GM18520 (cell line): ENCODE measurements around the gene NUP93.
A peak's percentile ranks its signal among the peaks of the same experiment; 100 is the strongest.
"Not testable (repeated sequence)": the region's sequence is repeated elsewhere in the genome, so short reads cannot be mapped to it uniquely, and the experiment has no call there.

ENCODE experiments used
- ATAC-seq: cut with Tn5 transposase; IDR thresholded peaks from one replicate; pipeline ENCODE4 v1.9.1; 2021; ENCODE audit not compliant: unreplicated experiment

Gene NUP93

GRCh38 chr16:56708525-56709442 is 21.1 kb upstream of the NUP93 start:
- ATAC-seq: no peak

GRCh38 chr16:56709443-56710040 is 20.4 kb upstream of the NUP93 start:
- no peak for ATAC-seq

GRCh38 chr16:56710181-56710737 is 19.7 kb upstream of the NUP93 start:
- no peak for ATAC-seq

GRCh38 chr16:56711862-56712261 is 18.1 kb upstream of the NUP93 start:
- no peak for ATAC-seq

- no peak for ATAC-seq
Measured at GRCh38 chr16:56713794-56714193, 16.1 kb upstream of the NUP93 start.

DNA sequence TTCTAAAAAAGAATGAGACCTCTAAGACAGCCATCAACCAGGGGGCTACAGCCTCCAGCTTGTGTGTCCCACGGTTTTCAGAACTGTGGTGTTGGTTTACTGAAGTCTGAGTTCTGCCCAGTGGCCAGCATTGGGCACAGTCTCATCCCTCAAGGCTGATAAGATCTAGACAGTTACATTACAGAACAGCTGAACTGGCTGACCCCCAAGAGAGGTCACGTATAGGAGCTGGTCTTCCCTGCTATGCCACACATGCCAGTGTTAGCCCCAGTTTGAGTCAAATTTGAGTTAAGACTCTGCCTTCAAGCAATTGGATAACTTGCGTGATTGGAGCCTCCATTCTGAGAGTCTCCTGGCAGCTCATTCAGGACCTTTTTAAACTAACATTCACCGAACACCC is 14.8 kb upstream of the NUP93 start:
- ATAC-seq: no peak

- ATAC-seq: no peak
Measured at GRCh38 chr16:56716761-56717160, 13.2 kb upstream of the NUP93 start.

DNA sequence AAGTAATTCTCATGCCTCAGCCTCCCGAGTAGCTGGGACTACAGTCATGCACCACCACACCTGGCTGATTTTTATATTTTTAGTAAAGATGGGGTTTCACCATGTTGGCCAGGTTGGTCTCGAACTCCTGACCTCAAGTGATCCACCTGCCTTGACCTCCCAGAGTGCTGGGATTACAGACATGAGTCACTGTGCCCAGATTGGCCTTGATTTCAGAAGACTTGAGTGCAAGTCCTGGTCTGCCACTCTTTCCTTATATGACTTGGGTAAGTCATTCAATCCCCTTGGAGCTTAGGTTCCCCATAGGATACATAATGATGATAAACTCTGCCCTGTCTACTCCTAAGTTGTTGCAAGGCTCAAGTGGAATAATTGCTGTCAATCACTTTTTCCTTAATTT is 12.4 kb upstream of the NUP93 start:
- not testable (repeated sequence) for ATAC-seq

DNA sequence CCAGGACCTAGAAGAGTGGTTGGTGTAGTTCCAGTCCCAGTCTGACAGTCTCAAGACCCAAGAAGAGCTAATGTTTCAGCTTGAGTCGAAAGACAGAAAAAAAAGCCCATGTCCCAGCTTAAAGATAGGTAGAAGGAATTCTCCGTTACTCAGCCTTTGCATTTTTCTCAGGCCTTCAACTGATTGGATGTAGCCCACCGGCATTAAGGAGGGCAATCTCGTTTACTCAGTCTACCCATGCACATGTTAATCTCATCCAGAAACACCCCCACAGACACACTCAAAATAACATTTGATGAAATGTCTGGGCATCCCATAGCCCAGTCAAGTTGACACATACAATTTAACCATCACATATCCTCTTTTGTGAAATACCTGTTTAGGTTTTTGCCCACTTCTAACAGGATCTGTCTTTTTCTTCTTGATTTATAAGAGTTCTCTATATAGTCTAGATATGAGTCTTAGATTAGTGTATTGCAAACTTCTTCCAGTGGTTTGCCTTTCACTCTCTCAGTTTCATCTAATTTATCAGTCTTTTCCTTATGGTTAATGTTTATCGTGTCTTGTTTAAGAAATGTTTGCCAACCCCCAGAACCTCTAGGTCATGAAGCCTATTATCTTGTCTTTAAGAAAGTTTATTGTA is 7.6 kb upstream of the NUP93 start:
- ATAC-seq: no peak

- ATAC-seq: no peak
Measured at GRCh38 chr16:56724191-56724590, 5.7 kb upstream of the NUP93 start.

GRCh38 chr16:56726283-56726682 is 3.6 kb upstream of the NUP93 start:
- no peak for ATAC-seq

DNA sequence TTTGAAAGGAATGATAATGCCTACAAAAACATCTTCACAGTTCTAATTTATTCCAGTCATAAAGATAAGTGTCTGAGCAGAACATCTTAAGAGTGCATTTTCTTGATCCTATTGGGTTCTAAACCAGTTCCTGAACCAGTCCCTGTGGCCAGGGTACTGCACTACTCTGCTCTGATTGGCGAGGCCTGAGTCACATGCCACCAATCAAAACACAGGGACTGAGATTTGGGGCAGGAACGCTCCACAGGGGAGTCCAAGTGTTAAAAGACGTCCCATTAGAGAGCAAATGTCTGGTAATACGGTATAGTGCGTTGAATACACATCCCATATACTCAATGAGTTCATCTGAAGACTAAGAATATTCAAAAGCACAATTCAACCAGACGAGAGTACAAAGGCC is 3.0 kb upstream of the NUP93 start:
- ATAC-seq: no peak

DNA sequence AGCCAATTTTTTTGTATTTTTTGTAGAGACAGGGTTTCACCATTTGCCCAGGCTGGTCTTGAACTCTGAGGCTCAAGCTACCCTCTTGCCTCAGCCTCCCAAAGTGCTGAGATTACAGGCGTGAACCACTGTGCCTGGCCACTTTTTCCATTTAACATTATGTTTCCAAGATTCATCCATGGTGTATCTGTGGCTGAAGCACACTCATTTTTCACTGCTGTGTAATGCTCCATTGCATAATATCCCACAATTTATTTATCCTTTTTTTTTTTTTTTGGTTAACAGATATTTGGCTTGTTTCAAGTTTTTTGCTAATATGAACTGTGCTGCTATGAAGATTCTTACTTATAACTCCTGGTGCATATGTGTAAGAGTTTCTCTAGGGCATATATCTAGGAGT is 1.9 kb upstream of the NUP93 start:
- ATAC-seq: no peak

- no peak for ATAC-seq
Measured at GRCh38 chr16:56728980-56729734, 772 bp upstream of the NUP93 start.

GRCh38 chr16:56732366-56732765 is 2.4 kb downstream of the NUP93 start:
- ATAC-seq: peak; percentile 37

DNA sequence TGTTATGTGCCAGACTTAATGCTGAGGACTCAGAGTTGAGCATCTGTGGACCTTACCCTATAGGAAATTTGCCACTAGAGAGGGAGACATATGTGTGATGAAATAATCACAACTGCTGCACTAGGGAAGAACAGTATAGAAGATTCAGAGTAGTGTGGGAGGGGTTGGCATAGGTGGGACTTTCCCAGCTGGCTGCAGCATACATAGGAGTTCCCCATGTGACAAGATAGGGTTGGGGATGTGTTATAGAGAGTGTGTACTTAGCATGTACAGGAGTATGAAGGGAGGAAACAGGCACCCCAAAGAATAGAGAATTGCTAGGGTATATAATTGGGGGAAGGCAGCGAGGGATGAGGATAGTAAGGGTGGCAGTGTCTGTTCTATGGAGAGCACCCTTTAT is 2.9 kb downstream of the NUP93 start:
- peak; percentile 54 for ATAC-seq

GRCh38 chr16:56734429-56734828 is 4.5 kb downstream of the NUP93 start:
- no peak for ATAC-seq

GRCh38 chr16:56736476-56736875 is 6.5 kb downstream of the NUP93 start:
- no peak for ATAC-seq

DNA sequence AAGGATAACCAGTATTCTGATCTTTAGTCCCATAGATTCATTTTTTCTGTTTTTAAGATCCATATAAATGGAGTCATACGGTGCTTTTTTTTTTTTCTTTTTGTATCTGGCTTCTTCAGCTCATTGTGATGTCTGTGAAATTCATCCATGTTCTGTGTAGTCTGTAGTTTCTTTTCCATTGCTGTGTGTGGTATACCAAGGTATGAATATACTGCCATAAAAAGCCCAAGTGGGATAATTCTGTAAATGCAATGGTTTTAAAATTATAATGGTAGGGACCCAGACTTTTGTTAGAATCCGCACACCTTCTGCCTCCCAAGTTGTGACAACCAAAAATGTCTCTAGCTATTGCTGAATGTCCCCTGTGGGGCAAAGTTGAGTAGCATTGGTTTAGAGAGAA is 7.6 kb downstream of the NUP93 start:
- no peak for ATAC-seq

DNA sequence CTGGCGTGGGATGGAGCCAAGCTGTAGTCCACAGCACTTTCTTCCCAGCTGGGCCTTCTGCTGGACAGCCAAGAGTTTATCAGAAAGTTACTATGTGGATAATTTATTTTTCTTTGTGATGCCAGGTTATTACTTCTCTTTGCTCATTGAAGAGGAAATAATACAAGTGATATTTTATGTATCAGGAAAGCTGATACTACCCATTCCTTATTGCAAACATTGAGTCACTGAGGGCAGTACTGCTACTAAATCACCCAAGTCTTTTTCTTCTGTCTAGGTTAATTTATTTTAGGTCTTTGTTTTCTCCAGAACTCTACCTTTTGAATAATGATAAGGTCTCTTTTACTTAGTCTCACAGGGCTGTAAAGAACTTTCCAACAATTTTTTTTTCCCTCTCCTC is 8.3 kb downstream of the NUP93 start:
- no peak for ATAC-seq

DNA sequence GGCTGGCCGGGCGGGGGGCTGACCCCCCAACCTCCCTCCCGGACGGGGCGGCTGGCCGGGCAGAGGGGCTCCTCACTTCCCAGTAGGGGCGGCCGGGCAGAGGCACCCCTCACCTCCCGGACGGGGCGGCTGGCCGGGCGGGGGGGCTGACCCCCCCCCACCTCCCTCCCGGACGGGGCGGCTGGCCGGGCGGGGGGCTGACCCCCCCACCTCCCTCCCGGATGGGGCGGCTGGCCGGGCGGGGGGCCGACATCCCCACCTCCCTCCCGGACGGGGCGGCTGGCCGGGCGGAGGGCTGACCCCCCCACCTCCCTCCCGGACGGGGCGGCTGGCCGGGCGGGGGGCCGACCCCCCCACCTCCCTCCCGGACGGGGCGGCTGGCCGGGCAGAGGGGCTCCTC is 9.4 kb downstream of the NUP93 start:
- ATAC-seq: not testable (repeated sequence)
